ENCODE measurements around the gene SPEN. TPM values are rescaled to one million over a fixed set of nuclear protein-coding genes. Genes with fewer than 3 reads are reported as not detected.

SPEN gene
- total RNA-seq, 4 donors from 2014 or later = 55.0 to 79.7 (median 63.8) TPM

DNA sequence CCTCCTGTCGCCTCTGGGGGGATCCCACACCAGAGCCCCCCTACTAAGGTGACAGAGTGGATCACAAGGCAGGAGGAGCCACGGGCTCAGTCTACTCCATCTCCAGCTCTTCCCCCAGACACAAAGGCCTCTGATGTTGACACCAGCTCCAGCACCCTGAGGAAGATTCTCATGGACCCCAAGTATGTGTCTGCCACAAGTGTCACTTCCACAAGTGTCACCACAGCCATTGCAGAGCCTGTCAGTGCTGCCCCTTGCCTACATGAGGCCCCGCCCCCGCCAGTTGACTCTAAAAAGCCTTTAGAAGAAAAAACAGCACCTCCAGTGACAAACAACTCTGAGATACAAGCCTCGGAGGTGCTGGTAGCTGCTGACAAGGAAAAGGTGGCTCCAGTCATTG lies 86.2 kb downstream of the SPEN start:
- Histone ChIP-seq H3K36me3 (peaks cover 100% of the 10 kb centered on the region), H3K4me3 (no peak overlapping the region), H3K4me1 (peaks cover 4% of the 10 kb centered on the region), H3K27me3 (no peaks in the 10 kb centered on the region), H3K9me3 (no peaks in the 10 kb centered on the region), H3K27ac (no peak overlapping the region)
- no peak for DNase-seq (ENCODE audit: low spot score in 2 of 2)
- TF ChIP-seq POLR2AphosphoS5 (IDR thresholded peaks at IDR 0.05) = no peak
- no peak for TF ChIP-seq EP300 (IDR thresholded peaks at IDR 0.05)
- TF ChIP-seq, protein P1, sequence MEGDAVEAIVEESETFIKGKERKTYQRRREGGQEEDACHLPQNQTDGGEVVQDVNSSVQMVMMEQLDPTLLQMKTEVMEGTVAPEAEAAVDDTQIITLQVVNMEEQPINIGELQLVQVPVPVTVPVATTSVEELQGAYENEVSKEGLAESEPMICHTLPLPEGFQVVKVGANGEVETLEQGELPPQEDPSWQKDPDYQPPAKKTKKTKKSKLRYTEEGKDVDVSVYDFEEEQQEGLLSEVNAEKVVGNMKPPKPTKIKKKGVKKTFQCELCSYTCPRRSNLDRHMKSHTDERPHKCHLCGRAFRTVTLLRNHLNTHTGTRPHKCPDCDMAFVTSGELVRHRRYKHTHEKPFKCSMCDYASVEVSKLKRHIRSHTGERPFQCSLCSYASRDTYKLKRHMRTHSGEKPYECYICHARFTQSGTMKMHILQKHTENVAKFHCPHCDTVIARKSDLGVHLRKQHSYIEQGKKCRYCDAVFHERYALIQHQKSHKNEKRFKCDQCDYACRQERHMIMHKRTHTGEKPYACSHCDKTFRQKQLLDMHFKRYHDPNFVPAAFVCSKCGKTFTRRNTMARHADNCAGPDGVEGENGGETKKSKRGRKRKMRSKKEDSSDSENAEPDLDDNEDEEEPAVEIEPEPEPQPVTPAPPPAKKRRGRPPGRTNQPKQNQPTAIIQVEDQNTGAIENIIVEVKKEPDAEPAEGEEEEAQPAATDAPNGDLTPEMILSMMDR (IDR thresholded peaks at IDR 0.05) = no peak
- no peak for TF ChIP-seq POLR2A (IDR thresholded peaks at IDR 0.05)
- WGBS = 89% methylated on average over 5 of the region's 5 CpGs

DNA sequence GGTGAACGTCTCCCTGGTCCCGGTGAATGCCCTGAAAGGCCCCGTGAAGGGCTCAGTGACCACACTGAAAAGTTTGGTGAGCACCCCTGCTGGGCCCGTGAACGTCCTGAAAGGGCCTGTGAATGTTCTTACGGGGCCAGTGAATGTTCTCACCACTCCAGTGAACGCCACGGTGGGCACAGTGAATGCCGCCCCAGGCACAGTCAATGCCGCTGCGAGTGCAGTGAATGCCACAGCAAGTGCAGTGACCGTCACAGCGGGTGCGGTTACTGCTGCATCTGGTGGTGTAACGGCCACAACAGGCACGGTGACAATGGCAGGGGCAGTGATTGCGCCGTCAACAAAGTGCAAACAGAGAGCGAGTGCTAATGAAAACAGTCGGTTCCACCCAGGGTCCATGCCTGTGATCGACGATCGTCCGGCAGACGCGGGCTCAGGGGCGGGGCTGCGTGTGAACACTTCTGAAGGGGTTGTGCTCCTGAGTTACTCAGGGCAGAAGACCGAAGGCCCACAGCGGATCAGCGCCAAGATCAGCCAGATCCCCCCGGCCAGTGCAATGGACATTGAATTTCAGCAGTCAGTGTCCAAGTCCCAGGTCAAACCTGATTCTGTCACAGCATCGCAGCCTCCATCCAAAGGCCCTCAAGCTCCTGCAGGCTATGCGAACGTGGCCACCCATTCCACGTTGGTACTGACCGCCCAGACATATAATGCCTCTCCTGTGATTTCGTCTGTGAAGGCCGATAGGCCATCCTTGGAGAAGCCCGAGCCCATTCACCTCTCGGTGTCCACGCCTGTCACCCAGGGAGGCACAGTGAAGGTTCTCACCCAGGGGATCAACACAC lies 86.9 kb downstream of the SPEN start:
- no peak for TF ChIP-seq POLR2A (IDR thresholded peaks at IDR 0.05)
- TF ChIP-seq, protein P1 (IDR thresholded peaks at IDR 0.05) = no peak
- no peak for TF ChIP-seq POLR2AphosphoS5 (IDR thresholded peaks at IDR 0.05)
- no peak for TF ChIP-seq EP300 (IDR thresholded peaks at IDR 0.05)

DNA sequence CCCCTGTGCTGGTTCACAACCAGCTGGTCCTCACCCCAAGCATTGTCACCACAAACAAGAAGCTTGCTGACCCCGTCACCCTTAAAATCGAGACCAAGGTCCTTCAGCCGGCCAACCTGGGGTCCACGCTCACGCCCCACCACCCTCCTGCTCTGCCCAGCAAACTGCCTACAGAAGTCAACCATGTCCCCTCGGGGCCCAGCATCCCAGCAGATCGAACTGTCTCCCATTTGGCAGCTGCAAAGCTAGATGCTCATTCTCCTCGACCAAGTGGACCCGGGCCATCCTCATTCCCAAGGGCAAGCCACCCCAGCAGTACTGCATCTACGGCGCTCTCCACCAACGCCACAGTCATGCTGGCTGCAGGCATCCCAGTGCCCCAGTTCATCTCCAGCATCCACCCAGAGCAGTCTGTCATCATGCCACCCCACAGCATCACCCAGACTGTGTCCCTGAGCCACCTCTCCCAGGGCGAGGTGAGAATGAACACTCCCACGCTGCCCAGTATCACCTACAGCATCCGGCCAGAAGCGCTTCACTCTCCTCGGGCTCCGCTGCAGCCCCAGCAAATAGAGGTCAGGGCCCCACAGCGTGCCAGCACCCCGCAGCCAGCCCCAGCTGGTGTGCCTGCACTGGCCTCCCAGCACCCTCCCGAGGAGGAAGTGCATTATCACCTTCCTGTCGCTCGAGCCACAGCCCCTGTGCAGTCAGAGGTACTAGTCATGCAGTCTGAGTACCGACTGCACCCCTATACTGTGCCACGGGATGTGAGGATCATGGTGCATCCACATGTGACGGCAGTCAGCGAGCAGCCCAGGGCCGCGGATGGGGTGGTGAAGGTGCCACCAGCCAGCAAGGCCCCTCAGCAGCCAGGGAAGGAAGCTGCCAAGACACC lies 87.8 kb downstream of the SPEN start:
- Histone ChIP-seq H3K4me3 (no peak overlapping the region), H3K36me3 (peaks cover 100% of the 10 kb centered on the region), H3K9me3 (no peaks in the 10 kb centered on the region), H3K4me1 (peaks cover 7% of the 10 kb centered on the region), H3K27ac (no peak overlapping the region), H3K27me3 (no peaks in the 10 kb centered on the region)
- 92% methylated on average over 24 of the region's 29 CpGs for WGBS
- DNase-seq (ENCODE audit: low spot score in 2 of 2) = no peak
- TF ChIP-seq POLR2AphosphoS5 (IDR thresholded peaks at IDR 0.05) = no peak
- no peak for TF ChIP-seq EP300 (IDR thresholded peaks at IDR 0.05)
- TF ChIP-seq POLR2A (IDR thresholded peaks at IDR 0.05) = no peak
- TF ChIP-seq, protein P1 (IDR thresholded peaks at IDR 0.05) = no peak

More for the DNA sequence above, 86.9 kb downstream of the SPEN start:
- Histone ChIP-seq H3K4me3 (no peak overlapping the region), H3K9me3 (no peaks in the 10 kb centered on the region), H3K4me1 (peaks cover 7% of the 10 kb centered on the region), H3K27ac (no peak overlapping the region), H3K36me3 (peaks cover 100% of the 10 kb centered on the region), H3K27me3 (no peaks in the 10 kb centered on the region)
- 92% methylated on average over 37 of the region's 42 CpGs for WGBS
- DNase-seq (ENCODE audit: low spot score in 2 of 2) = no peak

DNA sequence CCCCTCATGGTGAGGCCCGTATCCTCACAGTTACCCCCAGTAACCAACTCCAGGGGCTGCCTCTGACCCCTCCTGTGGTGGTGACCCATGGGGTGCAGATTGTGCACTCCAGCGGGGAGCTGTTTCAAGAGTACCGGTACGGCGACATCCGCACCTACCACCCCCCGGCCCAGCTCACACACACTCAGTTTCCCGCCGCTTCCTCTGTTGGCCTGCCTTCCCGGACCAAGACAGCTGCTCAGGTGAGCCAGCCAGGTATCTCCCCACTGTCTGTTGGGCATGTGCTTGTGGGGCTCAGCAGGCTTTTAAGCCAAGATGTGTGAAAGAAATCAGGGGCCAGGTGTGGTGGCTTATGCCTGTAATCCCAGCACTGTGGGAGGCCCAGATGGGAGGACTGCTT lies 88.5 kb downstream of the SPEN start:
- peaks cover 100% of the 10 kb centered on the region for H3K36me3 ChIP-seq
- 97% methylated on average over 9 of the region's 10 CpGs for WGBS
- no peak overlapping the region for H3K4me3 ChIP-seq
- DNase-seq (ENCODE audit: low spot score in 2 of 2) = no peak
- H3K9me3 ChIP-seq = no peaks in the 10 kb centered on the region
- no peaks in the 10 kb centered on the region for H3K27me3 ChIP-seq
- no peak overlapping the region for H3K27ac ChIP-seq
- peaks cover 7% of the 10 kb centered on the region for H3K4me1 ChIP-seq
- TF ChIP-seq POLR2AphosphoS5 (IDR thresholded peaks at IDR 0.05) = no peak
- no peak for TF ChIP-seq EP300 (IDR thresholded peaks at IDR 0.05)

DNA sequence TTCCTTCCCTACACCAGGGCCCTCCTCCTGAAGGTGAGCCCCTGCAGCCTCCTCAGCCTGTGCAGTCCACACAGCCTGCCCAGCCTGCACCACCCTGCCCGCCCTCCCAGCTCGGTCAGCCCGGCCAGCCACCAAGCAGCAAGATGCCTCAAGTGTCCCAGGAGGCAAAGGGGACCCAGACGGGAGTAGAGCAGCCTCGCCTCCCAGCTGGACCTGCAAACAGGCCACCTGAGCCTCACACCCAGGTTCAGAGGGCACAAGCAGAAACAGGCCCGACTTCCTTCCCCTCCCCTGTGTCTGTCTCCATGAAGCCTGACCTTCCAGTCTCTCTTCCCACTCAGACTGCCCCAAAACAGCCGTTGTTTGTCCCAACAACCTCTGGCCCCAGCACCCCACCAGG lies 89.6 kb downstream of the SPEN start:
- DNase-seq (ENCODE audit: low spot score in 2 of 2) = no peak
- Histone ChIP-seq H3K27me3 (no peaks in the 10 kb centered on the region), H3K4me1 (peaks cover 7% of the 10 kb centered on the region), H3K36me3 (peaks cover 100% of the 10 kb centered on the region), H3K27ac (no peak overlapping the region), H3K9me3 (no peaks in the 10 kb centered on the region), H3K4me3 (no peak overlapping the region)
- TF ChIP-seq POLR2AphosphoS5 (IDR thresholded peaks at IDR 0.05) = no peak
- no peak for TF ChIP-seq EP300 (IDR thresholded peaks at IDR 0.05)
- TF ChIP-seq, protein P1 (IDR thresholded peaks at IDR 0.05) = no peak
- no peak for TF ChIP-seq POLR2A (IDR thresholded peaks at IDR 0.05)
- WGBS = 80% methylated on average over 7 of the region's 7 CpGs
